ENCODE measurements around the gene CYP4F12.
"Not testable (repeated sequence)": the region's sequence is repeated elsewhere in the genome, so short reads cannot be mapped to it uniquely, and the experiment has no call there.

The CYP4F12 gene

DNA sequence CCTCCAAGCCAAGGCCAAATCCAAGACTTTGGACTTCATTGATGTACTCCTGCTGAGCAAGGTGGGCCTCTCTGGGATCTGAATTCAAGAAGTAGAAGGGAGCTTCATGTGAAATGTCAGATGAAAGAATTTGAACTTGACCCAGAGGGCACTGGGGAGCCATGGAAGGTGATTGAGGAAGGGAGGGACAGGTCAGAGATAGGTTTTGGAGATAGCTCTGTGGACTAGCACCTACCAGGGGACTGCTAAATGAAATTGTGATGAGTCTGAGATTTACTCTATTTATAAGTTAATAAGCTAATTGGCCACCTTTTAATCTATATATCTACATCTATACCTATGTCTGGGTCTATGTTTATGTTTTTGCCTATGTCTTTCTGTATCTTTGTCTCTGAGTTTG lies 22.8 kb upstream of the CYP4F12 start:
- not testable (repeated sequence) for DNase-seq (ENCODE audit: low read depth)

GRCh38 chr19:15651791-15652190 lies 21.1 kb upstream of the CYP4F12 start:
- no peak for DNase-seq (ENCODE audit: low read depth)

DNA sequence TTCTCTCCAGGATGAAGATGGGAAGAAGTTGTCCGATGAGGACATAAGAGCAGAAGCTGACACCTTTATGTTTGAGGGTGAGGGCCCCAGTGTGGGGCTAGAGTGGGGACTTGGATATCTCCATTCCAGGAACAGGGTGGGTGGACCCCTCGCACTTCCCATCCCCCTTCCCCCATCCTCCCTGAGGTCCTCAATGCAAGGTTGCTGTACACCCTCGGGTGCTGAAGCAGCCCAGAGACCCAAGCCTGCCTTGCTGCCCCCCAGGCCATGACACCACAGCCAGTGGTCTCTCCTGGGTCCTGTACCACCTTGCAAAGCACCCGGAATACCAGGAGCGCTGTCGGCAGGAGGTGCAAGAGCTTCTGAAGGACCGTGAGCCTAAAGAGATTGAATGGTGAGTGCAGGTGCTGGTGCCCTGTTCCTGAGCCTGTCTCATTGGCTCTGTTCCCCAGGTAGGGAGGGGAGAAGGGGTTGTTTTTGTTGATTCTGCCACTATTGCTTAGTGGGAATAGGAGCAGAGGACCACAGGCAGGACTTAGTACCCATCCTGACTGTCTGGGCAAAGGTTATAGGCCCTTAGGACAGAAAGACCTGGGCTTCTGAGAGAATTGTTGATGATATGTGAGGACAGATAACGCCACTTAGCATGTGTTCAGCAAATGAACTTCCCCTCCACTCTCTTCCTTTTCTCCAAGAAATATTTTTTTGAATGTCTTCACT lies 20.2 kb upstream of the CYP4F12 start:
- no peak for DNase-seq (ENCODE audit: low read depth)

DNA sequence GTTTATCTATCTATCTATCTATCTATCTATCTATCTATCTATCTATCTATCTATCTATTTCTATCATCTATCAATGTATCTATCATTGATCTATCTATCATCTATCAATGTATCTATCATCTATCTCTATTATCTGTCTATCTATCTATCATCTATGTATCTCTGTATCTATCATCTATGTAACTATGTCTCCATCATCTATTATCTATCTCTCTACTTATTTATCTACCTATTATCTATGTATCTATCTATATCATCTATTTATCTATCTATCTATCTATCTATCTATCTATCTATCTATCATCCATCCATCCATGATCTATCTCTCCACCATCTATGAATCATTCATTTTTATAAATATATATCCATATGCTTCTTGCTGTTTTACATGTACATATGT lies 16.4 kb upstream of the CYP4F12 start:
- DNase-seq (ENCODE audit: low read depth), result no peak

DNA sequence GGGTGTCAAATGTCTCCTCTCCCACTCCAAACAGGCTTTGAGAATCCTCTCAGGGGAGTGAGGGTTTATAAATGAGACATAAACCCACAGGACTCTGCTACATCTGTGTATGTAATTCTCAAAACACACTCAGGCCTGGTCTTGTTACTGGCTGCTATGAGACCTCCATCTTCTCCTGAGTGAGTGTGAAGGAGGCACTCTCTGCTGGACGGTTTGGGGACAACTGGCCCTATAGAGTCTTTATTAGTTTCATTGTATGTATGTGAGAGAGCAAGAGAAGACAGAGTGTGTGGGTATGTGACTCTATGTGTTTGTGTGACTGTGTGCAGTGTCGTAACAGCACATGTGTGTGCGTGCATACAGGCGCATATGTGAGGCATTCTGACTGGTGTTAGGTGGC lies 9.6 kb upstream of the CYP4F12 start:
- DNase-seq (ENCODE audit: low read depth), result no peak

GRCh38 chr19:15666186-15666585 lies 6.7 kb upstream of the CYP4F12 start:
- no peak for DNase-seq (ENCODE audit: low read depth)

- no peak for DNase-seq (ENCODE audit: low read depth)
Measured at GRCh38 chr19:15666883-15667282, 6.0 kb upstream of the CYP4F12 start.

GRCh38 chr19:15669440-15669839 lies 3.4 kb upstream of the CYP4F12 start:
- DNase-seq (ENCODE audit: low read depth), result no peak

- no peak for DNase-seq (ENCODE audit: low read depth)
Measured at GRCh38 chr19:15669891-15670290, 3.0 kb upstream of the CYP4F12 start.

DNA sequence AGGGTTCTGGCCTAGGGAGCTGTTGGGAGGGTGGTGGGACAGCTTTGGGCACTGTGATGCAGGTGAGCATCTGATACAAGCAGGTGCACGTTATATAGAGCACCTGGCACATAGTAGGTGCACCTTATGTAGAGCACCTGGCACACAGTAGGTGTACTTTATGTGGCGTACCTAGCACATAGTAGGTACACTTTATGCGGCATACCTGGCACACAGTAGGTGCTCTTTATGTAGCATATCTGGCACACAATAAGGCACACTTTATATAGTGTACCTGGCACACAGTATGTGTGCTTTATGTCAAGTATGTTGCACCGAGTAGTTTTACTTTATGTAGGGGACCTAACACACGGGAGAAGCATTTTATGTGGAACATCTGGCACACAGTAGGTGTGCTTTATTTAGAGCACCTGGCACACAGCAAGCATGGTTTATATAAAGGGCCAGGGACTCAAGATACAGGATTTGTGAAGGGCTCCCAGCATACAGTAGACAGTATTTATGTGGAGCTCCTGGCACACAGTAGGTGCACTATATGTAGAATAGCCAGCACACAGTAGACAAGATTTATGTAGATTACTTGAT lies 1.6 kb upstream of the CYP4F12 start:
- DNase-seq (ENCODE audit: low read depth), result no peak

- no peak for DNase-seq (ENCODE audit: low read depth)
Measured at GRCh38 chr19:15671891-15672579, 852 bp upstream of the CYP4F12 start.

- no peak for DNase-seq (ENCODE audit: low read depth)
Measured at GRCh38 chr19:15673176-15673654, 328 bp downstream of the CYP4F12 start.

- no peak for DNase-seq (ENCODE audit: low read depth)
Measured at GRCh38 chr19:15675560-15675959, 2.7 kb downstream of the CYP4F12 start.

DNA sequence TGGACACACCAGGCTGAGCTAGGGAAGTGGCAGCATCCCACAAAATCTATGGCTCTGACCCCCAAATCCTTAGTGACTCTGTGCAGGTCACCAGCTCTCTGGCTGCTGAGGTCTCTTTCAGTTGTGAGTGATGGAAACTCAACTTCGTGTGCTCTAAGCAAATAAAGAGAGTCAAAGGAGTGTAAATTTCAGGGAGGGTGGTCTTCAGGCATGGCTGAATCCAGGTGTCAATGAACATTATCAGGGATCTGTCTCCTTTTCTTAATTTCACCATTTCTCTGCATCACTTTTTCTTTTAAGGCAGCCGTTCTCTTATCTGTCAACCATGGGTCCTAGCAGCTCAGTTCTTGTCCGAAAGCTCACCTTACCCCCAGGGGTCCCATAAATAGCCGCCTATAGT lies 6.2 kb downstream of the CYP4F12 start:
- no peak for DNase-seq (ENCODE audit: low read depth)

DNA sequence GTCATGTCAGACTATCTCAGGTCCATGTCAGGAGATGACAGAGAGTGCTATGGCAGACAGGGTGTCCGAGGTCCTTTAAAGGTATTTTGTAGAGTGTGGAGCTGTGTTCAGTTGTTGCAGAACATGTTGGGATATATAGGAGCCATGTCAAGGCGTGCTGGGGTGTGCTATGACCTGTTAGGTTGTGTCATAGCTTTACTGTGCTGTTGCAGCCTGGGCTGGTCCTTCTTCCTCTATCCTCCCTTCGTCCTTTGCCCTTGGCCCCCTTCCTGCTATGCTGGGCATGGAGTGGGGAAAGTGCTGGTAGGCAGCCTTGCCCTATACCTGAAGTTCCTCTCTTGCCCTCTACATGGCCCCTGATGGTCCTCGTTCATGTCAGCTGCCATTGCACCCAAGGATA lies 7.0 kb downstream of the CYP4F12 start:
- not testable (repeated sequence) for DNase-seq (ENCODE audit: low read depth)

DNA sequence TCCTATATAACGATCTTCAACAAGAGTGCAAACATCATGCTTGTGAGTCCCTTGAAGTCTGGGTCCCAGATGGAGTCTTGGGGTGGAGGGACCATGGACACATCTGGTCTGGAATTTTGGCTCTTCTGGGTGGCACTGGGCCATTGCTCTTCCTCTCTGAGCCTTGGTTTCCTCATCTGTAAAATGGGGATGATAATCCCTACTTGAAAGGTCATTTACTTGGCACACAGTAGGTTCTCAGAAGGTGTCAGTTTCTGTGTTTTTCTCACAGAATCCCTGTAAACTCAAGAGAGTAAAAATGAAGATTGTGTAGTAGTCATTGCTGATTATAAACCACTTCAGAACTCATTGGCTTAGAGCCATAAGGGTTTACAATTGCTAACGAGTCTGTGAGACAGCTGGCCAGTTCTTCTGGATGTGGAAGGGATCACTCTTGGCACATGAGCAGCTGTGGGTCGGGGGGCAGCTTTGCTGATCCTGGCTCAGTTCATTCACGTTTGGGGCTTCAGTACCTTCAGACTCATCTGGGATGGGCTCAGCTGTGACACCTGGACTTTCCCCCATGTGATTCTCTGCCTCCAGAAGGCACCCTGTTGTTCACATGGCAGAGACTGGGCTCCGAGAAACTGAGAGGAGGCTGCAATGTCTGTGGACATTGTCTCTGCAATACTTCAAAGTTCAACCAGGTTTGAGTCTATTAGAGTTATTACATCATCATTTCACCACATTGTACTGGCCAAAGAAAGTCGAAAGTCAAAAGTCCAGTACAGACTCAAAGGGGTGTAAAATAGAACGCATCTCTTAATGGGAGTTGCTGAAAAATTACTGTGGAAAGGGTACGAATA lies 7.8 kb downstream of the CYP4F12 start:
- no peak for DNase-seq (ENCODE audit: low read depth)

DNA sequence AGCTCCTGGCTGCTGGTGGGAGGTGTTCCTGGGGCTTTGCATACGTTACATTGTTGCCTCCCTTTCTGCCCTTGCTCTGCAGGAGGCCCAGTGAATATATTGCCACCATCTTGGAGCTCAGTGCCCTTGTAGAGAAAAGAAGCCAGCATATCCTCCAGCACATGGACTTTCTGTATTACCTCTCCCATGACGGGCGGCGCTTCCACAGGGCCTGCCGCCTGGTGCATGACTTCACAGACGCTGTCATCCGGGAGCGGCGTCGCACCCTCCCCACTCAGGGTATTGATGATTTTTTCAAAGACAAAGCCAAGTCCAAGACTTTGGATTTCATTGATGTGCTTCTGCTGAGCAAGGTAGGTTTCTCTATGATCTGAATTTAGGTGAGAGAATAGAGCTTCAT lies 10.5 kb downstream of the CYP4F12 start:
- DNase-seq (ENCODE audit: low read depth), result no peak

DNA sequence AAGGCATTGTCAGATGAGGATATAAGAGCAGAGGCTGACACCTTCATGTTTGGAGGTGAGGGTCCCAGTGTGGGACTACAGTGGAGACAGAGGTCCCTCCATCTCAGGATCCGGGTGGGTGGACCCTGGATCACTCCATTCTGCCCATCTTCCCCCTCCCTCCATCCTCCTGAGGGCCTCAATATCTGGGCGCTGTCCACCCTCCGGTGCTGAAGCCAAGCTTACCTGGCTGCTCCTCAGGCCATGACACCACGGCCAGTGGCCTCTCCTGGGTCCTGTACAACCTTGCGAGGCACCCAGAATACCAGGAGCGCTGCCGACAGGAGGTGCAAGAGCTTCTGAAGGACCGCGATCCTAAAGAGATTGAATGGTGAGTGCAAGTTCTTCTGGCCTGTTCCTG lies 11.9 kb downstream of the CYP4F12 start:
- no peak for DNase-seq (ENCODE audit: low read depth)

- no peak for DNase-seq (ENCODE audit: low read depth)
Measured at GRCh38 chr19:15696654-15697194, 23.8 kb downstream of the CYP4F12 start.

GRCh38 chr19:15701757-15702533 lies 29.1 kb downstream of the CYP4F12 start:
- DNase-seq (ENCODE audit: low read depth), result no peak

GRCh38 chr19:15702534-15702930 lies 29.6 kb downstream of the CYP4F12 start:
- DNase-seq (ENCODE audit: low read depth), result peak; percentile 0

Measured in amniotic epithelial cell (primary cell).